ENCODE results near the gene DUSP16. TPM values are rescaled to one million over a fixed set of nuclear protein-coding genes. Genes with fewer than 3 reads are reported as not detected.

The DUSP16 gene
- total and polyA plus RNA-seq, 4 experiments from 2014 or later = 16.8 to 125 (median 72.5) TPM

DNA sequence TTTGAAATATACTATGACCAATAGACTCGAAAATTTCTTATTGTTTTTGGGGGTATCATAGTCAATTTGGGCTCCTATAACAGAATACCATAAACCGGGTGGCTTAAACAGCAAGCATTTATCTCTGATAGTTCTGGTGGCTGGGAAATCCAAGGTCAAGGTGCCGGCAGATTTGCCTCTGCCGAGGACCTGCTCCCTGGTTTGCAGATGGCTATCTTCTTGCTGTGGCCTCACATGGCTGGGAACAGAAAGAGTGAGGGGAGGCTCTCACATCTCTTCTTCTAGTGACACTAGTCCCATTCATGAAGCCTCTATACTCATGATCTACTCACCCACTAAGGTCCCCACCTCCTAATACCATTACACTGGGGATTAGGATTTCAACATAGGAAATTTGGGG lies 135.1 kb downstream of the DUSP16 start:
- Mint-ChIP-seq H3K27me3 (no peaks in the 10 kb centered on the region), H3K4me1 (peaks cover 34 to 52% (median 46%) of the 10 kb centered on the region in 4 donors), H3K4me3 (peak overlapping the region in 2 of 8 donors; percentile 12 to 57), H3K9me3 (peaks cover 5 to 28% (median 24%) of the 10 kb centered on the region in 8 donors), H3K27ac (peak overlapping the region in 5 of 7 donors; percentile 7 to 77 (median 73)), H3K36me3 (peaks cover 28% of the 10 kb centered on the region in 2 donors)
- H3K4me3 ChIP-seq (ENCODE audit: low read length in 2 of 2) = no peak overlapping the region
- peaks cover 0 to 10% of the 10 kb centered on the region in 2 donors for H3K9me3 ChIP-seq (ENCODE audit: control insufficient read depth in 1 of 2, low read length in 2 of 2)
- no peak overlapping the region for H3K27ac ChIP-seq (ENCODE audit: low read depth, low read length)
- ChIA-PET POLR2A (ENCODE audit: partially characterized antibody) (interaction anchor here (0.7 to 1.0 kb wide), 2 partner anchors 14 kb away, joined by 3 to 5 read pairs; no protein-coding TSS in a partner anchor), CTCF (ENCODE audit: partially characterized antibody) (interaction anchor here (1.1 kb wide), 1 partner anchor 39 kb away, joined by 4 read pairs; no protein-coding TSS in a partner anchor)
- H3K36me3 ChIP-seq (ENCODE audit: insufficient read depth, low read length) = no peaks in the 10 kb centered on the region
- H3K27me3 ChIP-seq (ENCODE audit: insufficient read depth, low read length) = no peaks in the 10 kb centered on the region
- DNase-seq = no peak
- peaks cover 43% of the 10 kb centered on the region for H3K4me1 ChIP-seq (ENCODE audit: insufficient read depth, low read length)
- intact Hi-C loops (cut with micrococcal nuclease) = no loop called here

DNA sequence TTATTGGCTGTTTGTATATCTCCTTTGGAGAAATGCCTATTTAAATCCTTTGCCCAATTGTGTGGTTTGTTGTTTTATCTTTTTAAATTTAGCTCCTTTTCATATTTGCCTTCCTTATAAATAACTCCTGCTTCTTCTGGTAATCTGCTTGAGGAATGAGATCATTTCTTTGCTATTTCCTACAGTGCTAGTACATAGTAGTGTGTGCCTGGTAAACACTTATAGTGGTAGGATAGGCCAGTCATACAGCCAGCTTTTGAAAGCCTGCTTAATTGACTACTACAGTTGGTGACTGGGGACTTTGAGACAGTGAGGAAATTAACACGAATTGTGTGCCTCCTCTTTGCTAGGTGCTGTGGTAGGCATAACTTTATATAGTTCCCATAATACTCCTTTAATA lies 137.0 kb downstream of the DUSP16 start:
- intact Hi-C loops (cut with micrococcal nuclease) = no loop called here
- Mint-ChIP-seq H3K27me3 (no peaks in the 10 kb centered on the region), H3K4me1 (peaks cover 28 to 45% (median 35%) of the 10 kb centered on the region in 4 donors), H3K9me3 (peaks cover 5 to 44% (median 32%) of the 10 kb centered on the region in 8 donors), H3K4me3 (peak overlapping the region in 1 of 8 donors; percentile 2), H3K27ac (peak overlapping the region in 2 of 7 donors; percentile 7 to 11), H3K36me3 (peaks cover 42 to 43% of the 10 kb centered on the region in 2 donors)
- no peaks in the 10 kb centered on the region for H3K27me3 ChIP-seq (ENCODE audit: insufficient read depth, low read length)
- H3K36me3 ChIP-seq (ENCODE audit: insufficient read depth, low read length) = no peaks in the 10 kb centered on the region
- CTCF ChIA-PET (ENCODE audit: partially characterized antibody) = interaction anchor here (0.8 kb wide), 1 partner anchor 17 kb away, joined by 4 read pairs; no protein-coding TSS in a partner anchor
- POLR2A ChIA-PET (ENCODE audit: partially characterized antibody) = no interaction called here
- H3K27ac ChIP-seq (ENCODE audit: low read depth, low read length) = no peak overlapping the region
- peaks cover 26% of the 10 kb centered on the region for H3K4me1 ChIP-seq (ENCODE audit: insufficient read depth, low read length)
- peaks cover 0 to 10% of the 10 kb centered on the region in 2 donors for H3K9me3 ChIP-seq (ENCODE audit: control insufficient read depth in 1 of 2, low read length in 2 of 2)
- H3K4me3 ChIP-seq (ENCODE audit: low read length in 2 of 2) = no peak overlapping the region
- no peak for DNase-seq

- DNase-seq = no peak
- Histone ChIP-seq H3K4me1 (ENCODE audit: insufficient read depth, low read length) (peaks cover 22% of the 10 kb centered on the region), H3K36me3 (ENCODE audit: insufficient read depth, low read length) (no peaks in the 10 kb centered on the region), H3K27me3 (ENCODE audit: insufficient read depth, low read length) (no peaks in the 10 kb centered on the region), H3K9me3 (ENCODE audit: control insufficient read depth in 1 of 2, low read length in 2 of 2) (peaks cover 0 to 10% of the 10 kb centered on the region in 2 donors), H3K27ac (ENCODE audit: low read depth, low read length) (no peak overlapping the region), H3K4me3 (ENCODE audit: low read length in 2 of 2) (no peak overlapping the region)
- no peaks in the 10 kb centered on the region for H3K27me3 Mint-ChIP-seq
- peak overlapping the region in 2 of 7 donors; percentile 35 to 66 for H3K27ac Mint-ChIP-seq
- no peak overlapping the region for H3K4me3 Mint-ChIP-seq
- POLR2A ChIA-PET (ENCODE audit: partially characterized antibody) = interaction anchor here (0.5 kb wide), 1 partner anchor 117 kb away, joined by 4 read pairs; no protein-coding TSS in a partner anchor
- peaks cover 27 to 41% (median 32%) of the 10 kb centered on the region in 4 donors for H3K4me1 Mint-ChIP-seq
- intact Hi-C loops (cut with micrococcal nuclease) = no loop called here
- peaks cover 45 to 47% of the 10 kb centered on the region in 2 donors for H3K36me3 Mint-ChIP-seq
- CTCF ChIA-PET (ENCODE audit: partially characterized antibody) = interaction anchor here (0.8 kb wide), 1 partner anchor 18 kb away, joined by 4 read pairs; no protein-coding TSS in a partner anchor
- H3K9me3 Mint-ChIP-seq = peaks cover 5 to 46% (median 33%) of the 10 kb centered on the region in 8 donors
These were observed 137.7 kb downstream of the DUSP16 start for GRCh38 chr12:12425001-12425400.

Other genes with a start within 250 kb of the DUSP16 start
- under 1 TPM; 0.35 to 0.44 TPM for gene MANSC1, start 212.6 kb downstream of the DUSP16 start, total RNA-seq
- 1 to 10 TPM in 1 of 2 donors, under 1 TPM in 1; 0.50 to 1.4 TPM for gene MANSC1, start 212.6 kb downstream of the DUSP16 start, polyA plus RNA-seq
- 10 to 100 TPM; 21.3 to 26.8 TPM for gene BORCS5, start 205.8 kb downstream of the DUSP16 start, total RNA-seq
- gene BORCS5, start 205.8 kb downstream of the DUSP16 start, polyA plus RNA-seq = 10 to 100 TPM; 27.5 to 28.1 TPM
- 10 to 100 TPM; 51.0 to 52.0 TPM for gene CREBL2, start 49.0 kb upstream of the DUSP16 start, total RNA-seq
- 100 to 1,000 TPM in 1 of 2 donors, 10 to 100 TPM in 1; 71.7 to 107 TPM for gene CREBL2, start 49.0 kb upstream of the DUSP16 start, polyA plus RNA-seq
- gene GPR19, start 133.3 kb upstream of the DUSP16 start, total RNA-seq = 1 to 10 TPM; 3.4 to 4.4 TPM
- gene GPR19, start 133.3 kb upstream of the DUSP16 start, polyA plus RNA-seq = 1 to 10 TPM in 1 of 2 donors, under 1 TPM in 1; 0.55 to 1.2 TPM
- gene CDKN1B, start 154.5 kb upstream of the DUSP16 start, total RNA-seq = 100 to 1,000 TPM; 232 to 238 TPM
- gene CDKN1B, start 154.5 kb upstream of the DUSP16 start, polyA plus RNA-seq = 10 to 100 TPM; 12.5 to 14.5 TPM
- 1 to 10 TPM; 2.7 to 4.3 TPM for gene APOLD1, start 222.8 kb upstream of the DUSP16 start, total RNA-seq
- 1 to 10 TPM in 1 of 2 donors, under 1 TPM in 1; 0.38 to 1.1 TPM for gene APOLD1, start 222.8 kb upstream of the DUSP16 start, polyA plus RNA-seq